ENCODE measurements around the gene UCHL1.
"Not testable (repeated sequence)": the region's sequence is repeated elsewhere in the genome, so short reads cannot be mapped to it uniquely, and the experiment has no call there.

The UCHL1 gene

DNA sequence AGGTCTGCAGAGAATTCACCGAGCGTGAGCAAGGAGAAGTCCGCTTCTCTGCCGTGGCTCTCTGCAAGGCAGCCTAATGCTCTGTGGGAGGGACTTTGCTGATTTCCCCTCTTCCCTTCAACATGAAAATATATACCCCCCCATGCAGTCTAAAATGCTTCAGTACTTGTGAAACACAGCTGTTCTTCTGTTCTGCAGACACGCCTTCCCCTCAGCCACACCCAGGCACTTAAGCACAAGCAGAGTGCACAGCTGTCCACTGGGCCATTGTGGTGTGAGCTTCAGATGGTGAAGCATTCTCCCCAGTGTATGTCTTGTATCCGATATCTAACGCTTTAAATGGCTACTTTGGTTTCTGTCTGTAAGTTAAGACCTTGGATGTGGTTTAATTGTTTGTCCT lies 11.3 kb downstream of the UCHL1 start:
- Histone ChIP-seq H3K9me3 (replicated peaks in 1 of 11) (peaks cover 0 to 4% (median 0%) of the 10 kb centered on the region in 11 experiments; a peak in 1 of 22 replicates), H3K27ac (no peak overlapping the region), H3K4me3 (no peak overlapping the region), H3K27me3 (no peaks in the 10 kb centered on the region), H3K4me2 (no peak overlapping the region), H4K20me1 (no peaks in the 10 kb centered on the region; a peak in 1 of 22 replicates), H3K36me3 (peaks cover 8 to 67% (median 53%) of the 10 kb centered on the region in 11 experiments; a peak in 18 of 22 replicates), H3K9ac (no peak overlapping the region), H3K4me1 (no peaks in the 10 kb centered on the region; a peak in 1 of 20 replicates)
- no peak for TF ChIP-seq Cebpa-rat (IDR thresholded peaks at IDR 0.05)

GRCh38 chr4:41268721-41269517 lies 12.2 kb downstream of the UCHL1 start:
- no peak overlapping the region for H3K4me3 ChIP-seq
- no peaks in the 10 kb centered on the region for H3K27me3 ChIP-seq
- H3K9me3 ChIP-seq (replicated peaks in 1 of 11): peaks cover 0 to 4% (median 0%) of the 10 kb centered on the region in 11 experiments; a peak in 1 of 22 replicates
- no peaks in the 10 kb centered on the region; a peak in 1 of 22 replicates for H4K20me1 ChIP-seq
- H3K4me1 ChIP-seq: no peaks in the 10 kb centered on the region; a peak in 1 of 20 replicates
- H3K36me3 ChIP-seq: peaks cover 7 to 58% (median 43%) of the 10 kb centered on the region in 11 experiments; a peak in 18 of 22 replicates
- TF ChIP-seq Cebpa-rat (IDR thresholded peaks at IDR 0.05): no peak
- H3K27ac ChIP-seq: no peak overlapping the region
- H3K9ac ChIP-seq: no peak overlapping the region
- H3K4me2 ChIP-seq: no peak overlapping the region

GRCh38 chr4:41269682-41270081 lies 13.0 kb downstream of the UCHL1 start:
- Histone ChIP-seq H3K4me2 (no peak overlapping the region), H3K9ac (no peak overlapping the region), H3K9me3 (replicated peaks in 1 of 11) (peaks cover 0 to 4% (median 0%) of the 10 kb centered on the region in 11 experiments; a peak in 1 of 22 replicates), H4K20me1 (no peaks in the 10 kb centered on the region; a peak in 1 of 22 replicates), H3K4me1 (no peaks in the 10 kb centered on the region; a peak in 1 of 20 replicates), H3K36me3 (peaks cover 3 to 50% (median 36%) of the 10 kb centered on the region in 11 experiments; a peak in 18 of 22 replicates), H3K27ac (no peak overlapping the region), H3K27me3 (no peaks in the 10 kb centered on the region), H3K4me3 (no peak overlapping the region)
- TF ChIP-seq Cebpa-rat (IDR thresholded peaks at IDR 0.05): no peak

- H3K4me3 ChIP-seq, H3K36me3 ChIP-seq, H4K20me1 ChIP-seq, H3K4me2 ChIP-seq, H3K4me1 ChIP-seq, H3K27me3 ChIP-seq, H3K27ac ChIP-seq, H3K9ac ChIP-seq: not testable (repeated sequence)
- peaks cover 0 to 11% (median 5%) of the 10 kb centered on the region in 11 experiments; a peak in 7 of 22 replicates for H3K9me3 ChIP-seq (replicated peaks in 1 of 11)
Measured at GRCh38 chr4:41275931-41276330, 19.2 kb downstream of the UCHL1 start.

- H3K9me3 ChIP-seq (replicated peaks in 1 of 11): peaks cover 0 to 11% (median 5%) of the 10 kb centered on the region in 11 experiments; a peak in 7 of 22 replicates
- H3K4me2 ChIP-seq: no peak overlapping the region
- no peaks in the 10 kb centered on the region for H3K27me3 ChIP-seq
- no peak for TF ChIP-seq Cebpa-rat (IDR thresholded peaks at IDR 0.05)
- H3K4me3 ChIP-seq: no peak overlapping the region
- no peak overlapping the region for H3K27ac ChIP-seq
- H3K9ac ChIP-seq: no peak overlapping the region
- no peaks in the 10 kb centered on the region for H4K20me1 ChIP-seq
- H3K4me1 ChIP-seq: no peaks in the 10 kb centered on the region
- no peaks in the 10 kb centered on the region for H3K36me3 ChIP-seq
Measured at GRCh38 chr4:41280010-41280409, 23.3 kb downstream of the UCHL1 start.

DNA sequence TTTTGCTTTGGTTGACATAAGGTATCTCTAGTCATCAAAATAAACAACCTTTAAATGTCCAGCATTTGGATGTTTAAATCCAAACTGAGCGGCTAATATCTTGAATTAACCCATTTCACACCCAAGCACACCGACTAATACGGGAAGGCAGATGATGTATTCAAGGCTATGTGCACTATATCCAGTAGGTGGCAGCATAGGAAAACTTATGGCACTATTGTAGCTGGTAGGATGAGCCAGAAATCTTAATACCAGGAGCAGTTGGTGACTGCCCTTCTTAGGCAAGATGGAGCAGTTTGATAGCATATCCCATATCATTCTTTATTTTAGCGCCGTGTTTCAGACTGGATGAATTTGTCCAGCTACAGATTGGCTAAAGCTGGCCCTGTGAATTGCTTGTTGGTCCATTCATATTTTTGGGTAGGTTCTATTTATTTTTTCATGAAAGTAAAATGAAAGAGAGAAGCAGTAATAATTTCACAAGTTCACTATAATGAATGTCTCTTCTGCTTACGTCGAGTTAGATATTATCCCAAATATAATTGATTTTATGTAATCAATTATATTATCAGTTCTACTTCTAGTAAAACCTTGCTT lies 24.4 kb downstream of the UCHL1 start:
- H4K20me1 ChIP-seq: no peaks in the 10 kb centered on the region
- TF ChIP-seq Cebpa-rat (IDR thresholded peaks at IDR 0.05): no peak
- peaks cover 0 to 11% (median 5%) of the 10 kb centered on the region in 11 experiments; a peak in 7 of 22 replicates for H3K9me3 ChIP-seq (replicated peaks in 1 of 11)
- H3K27ac ChIP-seq: no peak overlapping the region
- no peak overlapping the region for H3K9ac ChIP-seq
- no peak overlapping the region for H3K4me2 ChIP-seq
- no peak overlapping the region for H3K4me3 ChIP-seq
- H3K27me3 ChIP-seq: no peaks in the 10 kb centered on the region
- no peaks in the 10 kb centered on the region for H3K4me1 ChIP-seq
- no peaks in the 10 kb centered on the region for H3K36me3 ChIP-seq

DNA sequence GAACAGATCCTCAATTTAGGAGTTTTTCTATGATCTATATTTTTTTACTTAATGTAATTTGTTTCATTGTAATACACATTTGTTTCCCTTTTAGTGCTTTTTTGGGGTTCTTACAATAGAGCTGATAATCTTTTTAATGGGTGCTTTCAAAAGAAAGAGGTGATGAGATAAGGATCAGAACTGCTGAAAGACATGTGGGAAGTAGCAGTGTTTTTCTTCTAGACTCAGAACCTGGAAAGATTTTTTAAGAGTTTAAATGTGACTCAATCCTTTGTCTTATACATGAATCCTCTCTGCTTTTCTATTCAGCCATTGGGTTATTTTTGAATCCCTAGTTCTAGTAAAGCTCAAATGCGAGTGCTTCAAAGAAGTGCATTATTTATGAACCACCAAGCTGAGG lies 25.6 kb downstream of the UCHL1 start:
- no peaks in the 10 kb centered on the region for H3K4me1 ChIP-seq
- no peaks in the 10 kb centered on the region for H3K27me3 ChIP-seq
- no peak overlapping the region for H3K27ac ChIP-seq
- H3K9ac ChIP-seq: no peak overlapping the region
- H3K36me3 ChIP-seq: no peaks in the 10 kb centered on the region
- TF ChIP-seq Cebpa-rat (IDR thresholded peaks at IDR 0.05): no peak
- H3K4me3 ChIP-seq: no peak overlapping the region
- H3K9me3 ChIP-seq (replicated peaks in 1 of 11): peaks cover 0 to 9% (median 5%) of the 10 kb centered on the region in 11 experiments; a peak in 8 of 22 replicates
- H4K20me1 ChIP-seq: no peaks in the 10 kb centered on the region
- H3K4me2 ChIP-seq: no peak overlapping the region

- no peak overlapping the region for H3K27ac ChIP-seq
- no peak overlapping the region for H3K4me3 ChIP-seq
- no peaks in the 10 kb centered on the region for H3K27me3 ChIP-seq
- TF ChIP-seq Cebpa-rat (IDR thresholded peaks at IDR 0.05): no peak
- peaks cover 20 to 29% (median 22%) of the 10 kb centered on the region in 11 experiments for H3K9me3 ChIP-seq (replicated peaks in 1 of 11)
- H4K20me1 ChIP-seq: no peaks in the 10 kb centered on the region
- no peak overlapping the region for H3K9ac ChIP-seq
- H3K36me3 ChIP-seq: peaks cover 0 to 3% (median 0%) of the 10 kb centered on the region in 11 experiments; a peak in 1 of 22 replicates
- no peak overlapping the region for H3K4me2 ChIP-seq
- H3K4me1 ChIP-seq: no peaks in the 10 kb centered on the region
Measured at GRCh38 chr4:41285202-41285863, 28.6 kb downstream of the UCHL1 start.

GRCh38 chr4:41285864-41286235 lies 29.1 kb downstream of the UCHL1 start:
- Histone ChIP-seq H3K4me1 (no peaks in the 10 kb centered on the region), H3K4me2 (no peak overlapping the region), H3K9me3 (replicated peaks in 1 of 11) (peaks cover 20 to 29% (median 22%) of the 10 kb centered on the region in 11 experiments), H4K20me1 (no peaks in the 10 kb centered on the region), H3K27me3 (no peaks in the 10 kb centered on the region), H3K36me3 (peaks cover 0 to 3% (median 0%) of the 10 kb centered on the region in 11 experiments; a peak in 1 of 22 replicates), H3K9ac (no peak overlapping the region), H3K27ac (no peak overlapping the region), H3K4me3 (no peak overlapping the region)
- TF ChIP-seq Cebpa-rat (IDR thresholded peaks at IDR 0.05): no peak

All from BLaER1 treated with 17β-estradiol and CSF1 and Interleukin-3, amounts not matched to agents 10 nM and 100 nM (cell line).